GM12878 (cell line): ENCODE results near the gene OR4C45.
"Not testable (repeated sequence)": the region's sequence is repeated elsewhere in the genome, so short reads cannot be mapped to it uniquely, and the experiment has no call there.

Experiments
- CBFB ChIP-seq: IDR thresholded peaks from 2 replicates; pipeline ENCODE4 v1.6.1; 2016; ENCODE audit warnings: antibody characterized with exemption, low read depth
- POLR2AphosphoS5 ChIP-seq: IDR thresholded peaks from 2 replicates; pipeline ENCODE4 v1.6.1; 2011; ENCODE audit warnings: mild to moderate bottlenecking, low read length, inconsistent platforms
- TBL1XR1 ChIP-seq: IDR thresholded peaks from 2 replicates; pipeline ENCODE4 v1.6.1; 2012; ENCODE audit warnings: low read depth, low read length, improper control_type of control experiment

DNA sequence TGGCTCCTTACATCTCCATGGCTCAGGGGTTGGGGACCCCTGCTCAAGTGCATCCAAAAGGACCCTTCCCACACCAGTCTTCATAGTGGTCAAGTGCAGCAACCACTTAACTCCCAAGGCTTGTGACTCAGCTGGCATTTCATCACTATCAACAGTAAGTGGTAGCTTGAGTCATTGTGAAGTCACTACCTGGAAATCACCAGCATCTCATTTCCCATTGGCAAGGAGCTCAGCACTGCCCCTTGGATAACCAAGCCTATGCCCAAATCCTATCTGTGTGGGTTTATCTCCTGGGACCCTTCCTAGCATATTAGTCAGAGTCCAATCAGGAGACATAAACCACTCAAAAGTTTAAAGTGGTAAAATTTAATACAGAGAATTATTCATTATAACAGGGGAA lies 46.3 kb downstream of the OR4C45 start:
- TF ChIP-seq TBL1XR1, POLR2AphosphoS5, CBFB: not testable (repeated sequence)
